A673 (cell line): ENCODE measurements around the gene DUSP8.
"Not testable (repeated sequence)": the region's sequence is repeated elsewhere in the genome, so short reads cannot be mapped to it uniquely, and the experiment has no call there.

Experiments used
- EZH2 ChIP-seq: fragments of 200-600 bp; sonication (generic); IDR thresholded peaks from 2 replicates; pipeline ENCODE4 v1.6.1; 2017; ENCODE audit warnings: borderline replicate concordance, low read depth, mild to moderate bottlenecking, mixed read lengths, antibody characterized with exemption, low read length; ENCODE audit not compliant: poor library complexity, severe bottlenecking
- TF ChIP-seq, protein P1 (sequence below): fragments of 300-800, 200-600 bp; sonication (generic); conservative IDR thresholded peaks from 2 replicates; pipeline ENCODE4 v1.5.1; 2017; ENCODE audit warnings: low read depth, mild to moderate bottlenecking, antibody characterized with exemption, low read length, moderate library complexity, mixed read lengths

DNA sequence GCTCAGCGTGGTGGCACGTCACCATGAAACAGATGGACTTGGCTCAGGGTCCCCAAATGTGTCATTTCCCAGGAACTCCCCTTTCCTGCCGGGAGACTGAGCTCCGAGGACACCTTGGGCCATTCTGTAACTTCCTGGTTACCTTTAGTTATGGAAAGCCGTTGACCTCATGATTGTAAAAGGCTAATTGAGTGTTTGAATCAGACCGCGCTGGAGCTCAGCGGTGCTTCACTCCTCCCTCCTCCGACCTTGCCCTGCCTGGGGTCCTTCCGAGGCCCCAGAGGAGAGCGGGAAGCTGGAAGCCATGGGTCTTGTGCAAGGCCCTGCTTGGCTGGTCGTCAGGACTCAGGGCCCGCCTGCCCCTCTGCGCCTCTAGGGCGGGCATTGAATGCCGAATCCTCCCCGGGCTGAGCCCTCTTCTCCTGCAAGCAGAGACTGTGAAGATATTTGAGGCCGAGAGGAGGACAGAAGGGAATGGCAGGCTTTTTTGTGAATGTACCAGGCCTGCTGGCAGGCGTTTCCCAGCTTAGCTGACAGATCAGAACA is 24.6 kb upstream of the DUSP8 start:
- TF ChIP-seq, protein P1, sequence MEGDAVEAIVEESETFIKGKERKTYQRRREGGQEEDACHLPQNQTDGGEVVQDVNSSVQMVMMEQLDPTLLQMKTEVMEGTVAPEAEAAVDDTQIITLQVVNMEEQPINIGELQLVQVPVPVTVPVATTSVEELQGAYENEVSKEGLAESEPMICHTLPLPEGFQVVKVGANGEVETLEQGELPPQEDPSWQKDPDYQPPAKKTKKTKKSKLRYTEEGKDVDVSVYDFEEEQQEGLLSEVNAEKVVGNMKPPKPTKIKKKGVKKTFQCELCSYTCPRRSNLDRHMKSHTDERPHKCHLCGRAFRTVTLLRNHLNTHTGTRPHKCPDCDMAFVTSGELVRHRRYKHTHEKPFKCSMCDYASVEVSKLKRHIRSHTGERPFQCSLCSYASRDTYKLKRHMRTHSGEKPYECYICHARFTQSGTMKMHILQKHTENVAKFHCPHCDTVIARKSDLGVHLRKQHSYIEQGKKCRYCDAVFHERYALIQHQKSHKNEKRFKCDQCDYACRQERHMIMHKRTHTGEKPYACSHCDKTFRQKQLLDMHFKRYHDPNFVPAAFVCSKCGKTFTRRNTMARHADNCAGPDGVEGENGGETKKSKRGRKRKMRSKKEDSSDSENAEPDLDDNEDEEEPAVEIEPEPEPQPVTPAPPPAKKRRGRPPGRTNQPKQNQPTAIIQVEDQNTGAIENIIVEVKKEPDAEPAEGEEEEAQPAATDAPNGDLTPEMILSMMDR, result not testable (repeated sequence)
- not testable (repeated sequence) for TF ChIP-seq EZH2
